ENCODE data around the gene SHISA3.

- TF ChIP-seq, protein P1, sequence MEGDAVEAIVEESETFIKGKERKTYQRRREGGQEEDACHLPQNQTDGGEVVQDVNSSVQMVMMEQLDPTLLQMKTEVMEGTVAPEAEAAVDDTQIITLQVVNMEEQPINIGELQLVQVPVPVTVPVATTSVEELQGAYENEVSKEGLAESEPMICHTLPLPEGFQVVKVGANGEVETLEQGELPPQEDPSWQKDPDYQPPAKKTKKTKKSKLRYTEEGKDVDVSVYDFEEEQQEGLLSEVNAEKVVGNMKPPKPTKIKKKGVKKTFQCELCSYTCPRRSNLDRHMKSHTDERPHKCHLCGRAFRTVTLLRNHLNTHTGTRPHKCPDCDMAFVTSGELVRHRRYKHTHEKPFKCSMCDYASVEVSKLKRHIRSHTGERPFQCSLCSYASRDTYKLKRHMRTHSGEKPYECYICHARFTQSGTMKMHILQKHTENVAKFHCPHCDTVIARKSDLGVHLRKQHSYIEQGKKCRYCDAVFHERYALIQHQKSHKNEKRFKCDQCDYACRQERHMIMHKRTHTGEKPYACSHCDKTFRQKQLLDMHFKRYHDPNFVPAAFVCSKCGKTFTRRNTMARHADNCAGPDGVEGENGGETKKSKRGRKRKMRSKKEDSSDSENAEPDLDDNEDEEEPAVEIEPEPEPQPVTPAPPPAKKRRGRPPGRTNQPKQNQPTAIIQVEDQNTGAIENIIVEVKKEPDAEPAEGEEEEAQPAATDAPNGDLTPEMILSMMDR (IDR thresholded peaks at IDR 0.05): no peak
- TF ChIP-seq POLR2A (IDR thresholded peaks at IDR 0.05): no peak
Measured at GRCh38 chr4:42417550-42417949, 20.3 kb downstream of the SHISA3 start.
